ENCODE results near the gene ATP8A1.
"Not testable (repeated sequence)": the region's sequence is repeated elsewhere in the genome, so short reads cannot be mapped to it uniquely, and the experiment has no call there.

Gene ATP8A1

DNA sequence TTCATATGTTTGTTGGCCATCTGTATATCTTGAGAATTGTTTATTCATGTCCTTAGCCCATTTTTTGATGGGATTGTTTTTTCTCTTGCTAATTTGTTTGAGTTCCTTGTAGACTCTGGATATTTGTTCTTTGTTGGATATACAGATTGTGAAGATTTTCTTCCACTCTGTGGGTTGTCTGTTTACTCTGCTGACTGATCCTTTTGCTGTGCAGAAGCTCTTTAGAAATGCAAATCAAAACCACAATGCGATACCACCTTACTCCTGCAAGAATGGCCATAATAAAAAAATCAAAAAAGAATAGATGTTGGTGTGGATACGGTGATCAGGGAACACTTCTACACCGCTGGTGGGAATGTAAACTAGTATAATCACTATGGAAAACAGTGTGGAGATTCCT lies 189.1 kb downstream of the ATP8A1 start:
- not testable (repeated sequence) for DNase-seq (ENCODE audit: low read depth)

DNA sequence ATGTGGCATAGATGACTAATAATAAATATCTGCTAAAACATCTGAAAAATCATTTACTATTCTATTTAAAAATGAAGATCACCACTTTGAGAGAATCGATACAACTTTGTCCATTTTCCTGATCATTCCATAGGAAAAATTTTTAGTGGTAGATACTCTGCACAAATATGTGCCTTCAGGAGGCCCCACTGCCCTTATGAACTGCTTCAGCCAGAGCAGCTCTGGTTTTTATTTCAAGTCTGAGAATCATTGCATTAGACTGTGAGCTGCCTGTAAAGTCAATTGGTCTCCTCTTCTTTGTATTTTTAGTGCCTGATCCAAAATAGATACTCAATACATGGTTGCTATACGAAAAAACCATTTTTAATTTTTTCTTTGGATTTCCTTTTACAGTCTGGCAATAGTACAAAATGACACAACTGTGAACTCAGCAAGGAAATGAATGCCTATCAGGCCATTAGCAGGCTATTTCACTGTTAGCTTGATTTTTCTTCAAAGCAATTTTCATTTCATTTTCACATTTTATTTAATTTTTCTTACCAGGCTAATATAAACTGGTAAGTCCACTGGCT lies 190.5 kb downstream of the ATP8A1 start:
- DNase-seq (ENCODE audit: low read depth): no peak

DNA sequence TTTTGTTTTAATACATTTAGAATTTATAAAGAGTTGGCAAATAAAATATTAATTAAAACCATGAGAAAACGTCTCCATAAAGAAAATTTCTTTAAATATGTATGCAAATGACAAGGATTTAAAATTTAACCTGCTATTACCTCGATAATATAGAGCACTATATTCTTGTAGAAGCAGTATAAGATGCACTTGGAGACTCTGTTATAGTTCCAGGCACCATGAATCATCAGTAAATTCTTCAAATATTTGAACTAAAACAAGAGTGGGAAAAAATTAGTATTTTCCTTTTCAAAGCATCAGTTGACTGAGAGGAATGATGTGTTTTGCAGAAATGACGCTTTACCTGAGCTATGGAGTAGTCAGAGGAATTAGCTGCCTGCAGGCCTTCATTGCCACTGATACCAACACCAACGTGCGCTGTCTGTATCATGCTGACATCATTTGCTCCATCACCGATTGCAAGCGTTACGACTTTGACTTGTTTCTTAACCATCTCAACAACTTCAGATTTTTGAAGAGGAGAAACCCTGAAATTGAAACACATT lies 192.3 kb downstream of the ATP8A1 start:
- DNase-seq (ENCODE audit: low read depth): no peak

DNA sequence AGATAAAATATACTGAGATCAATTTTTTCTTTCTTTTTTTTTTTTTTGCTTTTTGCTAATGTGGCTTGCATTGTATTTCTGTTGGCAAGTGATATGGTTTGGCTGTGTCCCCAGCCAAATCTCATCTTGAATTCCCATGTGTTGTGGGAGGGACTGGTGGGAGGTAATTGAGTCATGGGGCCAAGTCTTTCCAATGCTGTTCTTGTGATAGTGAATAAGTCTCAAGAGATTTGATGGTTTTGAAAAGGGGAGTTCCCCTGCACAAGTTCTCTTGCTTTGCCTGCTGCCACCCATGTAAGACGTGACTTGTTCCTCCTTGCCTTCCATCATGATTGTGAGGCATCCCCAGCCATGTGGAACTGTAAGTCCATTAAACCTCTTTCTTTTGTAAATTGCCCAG lies 195.7 kb downstream of the ATP8A1 start:
- not testable (repeated sequence) for DNase-seq (ENCODE audit: low read depth)

DNA sequence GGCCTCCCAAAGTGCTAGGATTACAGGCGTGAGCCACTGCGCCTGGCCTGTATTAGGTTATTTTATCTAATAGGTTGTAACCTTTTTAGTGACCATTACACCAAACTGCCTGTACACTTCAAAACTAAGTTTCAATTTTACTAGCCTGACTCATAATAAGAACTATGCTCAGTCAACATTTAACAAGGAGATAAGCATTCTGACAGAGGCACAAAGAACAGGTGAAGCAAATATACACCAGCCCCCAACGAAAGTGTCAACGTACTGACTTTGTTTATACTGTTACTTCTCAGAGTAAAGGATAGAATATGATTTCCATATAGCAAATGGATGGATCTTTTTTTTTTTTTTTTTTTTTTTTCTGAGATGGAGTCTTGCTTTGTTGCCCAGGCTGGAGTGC lies 196.9 kb downstream of the ATP8A1 start:
- DNase-seq (ENCODE audit: low read depth): no peak

DNA sequence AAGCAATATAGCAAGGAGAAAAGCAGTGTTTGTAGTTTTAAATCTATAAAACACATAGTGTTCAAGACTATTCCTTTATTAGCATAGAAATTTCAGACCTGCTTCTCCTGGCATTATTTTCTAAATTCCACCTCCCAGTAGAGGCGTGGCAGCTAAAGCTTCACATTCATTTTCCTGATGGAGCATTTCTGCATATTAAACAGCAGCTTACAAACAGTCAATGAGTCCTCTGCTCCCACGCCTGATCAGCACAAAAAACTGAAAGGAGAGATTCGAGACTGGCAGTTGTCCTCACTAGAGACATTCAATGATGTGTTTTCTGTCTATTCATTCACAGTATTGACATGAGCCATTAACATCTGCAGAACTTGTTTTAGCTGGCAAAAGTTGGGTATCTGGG lies 198.2 kb downstream of the ATP8A1 start:
- no peak for DNase-seq (ENCODE audit: low read depth)

DNA sequence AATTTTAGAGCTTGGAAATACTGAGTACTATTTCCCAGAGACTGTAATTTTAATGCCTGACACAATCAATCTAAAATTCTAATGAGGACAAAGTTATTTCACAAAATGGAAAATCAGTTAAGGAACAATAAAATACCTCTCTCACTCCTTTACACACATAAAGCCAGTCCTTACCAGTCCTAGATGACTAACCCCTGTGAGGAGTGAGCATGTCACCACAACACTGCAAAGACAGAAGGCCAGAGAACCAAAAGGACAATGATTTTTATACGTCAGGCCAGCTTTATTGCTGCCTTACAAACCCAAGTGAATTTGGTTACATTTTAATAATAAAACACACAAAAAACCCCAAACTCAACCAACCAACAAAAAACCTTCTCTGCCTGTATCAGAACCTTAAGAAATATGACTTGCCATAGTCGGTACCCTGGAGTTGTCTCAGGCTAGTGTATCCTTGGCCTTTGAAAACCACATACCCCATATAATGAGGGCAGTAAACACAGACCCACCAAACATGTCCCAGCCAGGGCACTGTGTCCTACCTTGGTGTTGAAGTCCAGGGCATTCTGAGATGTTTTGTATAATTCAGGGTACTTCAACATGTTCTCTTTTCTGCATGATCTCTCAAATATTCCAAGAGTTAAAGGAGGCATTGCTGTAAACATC lies 202.0 kb downstream of the ATP8A1 start:
- no peak for DNase-seq (ENCODE audit: low read depth)

DNA sequence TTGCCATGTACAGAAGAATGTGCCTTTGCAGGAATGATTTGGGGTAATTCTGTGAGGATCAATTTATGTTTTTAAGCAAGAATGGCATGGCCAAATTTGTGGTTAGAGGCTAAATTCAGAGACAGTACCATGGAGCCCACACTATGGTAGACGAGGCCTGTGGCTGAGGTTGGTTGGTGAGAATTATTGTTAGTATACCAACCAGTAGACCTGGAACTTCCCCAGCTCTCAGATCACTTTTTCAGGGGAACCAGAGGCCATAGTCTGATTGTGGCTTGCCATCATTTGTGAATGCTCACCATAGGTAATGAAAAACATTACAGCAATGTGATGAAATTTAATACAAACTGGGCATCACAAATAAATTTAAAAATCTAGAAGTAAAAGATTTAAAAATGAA lies 203.3 kb downstream of the ATP8A1 start:
- DNase-seq (ENCODE audit: low read depth): no peak

DNA sequence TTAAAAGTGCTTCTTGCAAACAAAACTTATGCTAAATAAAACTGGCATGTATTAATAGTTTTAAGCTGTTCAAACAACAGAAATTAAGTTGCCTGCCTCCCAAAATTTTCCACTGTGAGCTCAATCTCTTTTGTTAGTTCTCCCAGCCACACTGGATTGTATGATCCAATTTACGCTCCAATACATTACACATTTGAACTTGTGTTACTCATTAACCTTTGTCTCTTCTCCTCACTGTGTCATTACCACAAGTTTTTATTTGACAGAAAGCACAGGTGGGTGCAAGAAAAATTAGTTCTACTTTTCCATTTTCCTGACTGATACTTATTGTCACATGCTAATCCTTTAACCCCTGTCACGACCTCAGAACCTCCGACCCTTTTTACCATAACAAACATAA lies 204.1 kb downstream of the ATP8A1 start:
- no peak for DNase-seq (ENCODE audit: low read depth)

DNA sequence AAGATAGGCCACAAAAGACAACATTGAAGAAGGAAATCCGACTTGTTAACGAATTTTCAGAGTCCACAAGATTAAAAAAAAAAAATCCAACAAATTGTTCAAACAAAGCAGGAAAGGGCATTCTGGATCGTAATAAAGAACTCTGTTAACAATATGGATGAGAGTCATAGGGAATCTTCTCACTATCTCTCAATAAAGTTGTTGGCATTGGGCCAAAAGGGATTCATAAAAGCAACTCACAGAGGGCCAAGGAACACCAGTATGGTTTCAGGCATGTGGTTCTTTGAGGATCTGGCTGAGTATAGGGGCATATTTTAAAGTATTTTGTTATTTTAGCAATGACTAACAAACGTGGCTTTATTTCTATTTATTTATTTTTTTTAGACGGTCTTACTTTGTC lies 210.1 kb downstream of the ATP8A1 start:
- no peak for DNase-seq (ENCODE audit: low read depth)

DNA sequence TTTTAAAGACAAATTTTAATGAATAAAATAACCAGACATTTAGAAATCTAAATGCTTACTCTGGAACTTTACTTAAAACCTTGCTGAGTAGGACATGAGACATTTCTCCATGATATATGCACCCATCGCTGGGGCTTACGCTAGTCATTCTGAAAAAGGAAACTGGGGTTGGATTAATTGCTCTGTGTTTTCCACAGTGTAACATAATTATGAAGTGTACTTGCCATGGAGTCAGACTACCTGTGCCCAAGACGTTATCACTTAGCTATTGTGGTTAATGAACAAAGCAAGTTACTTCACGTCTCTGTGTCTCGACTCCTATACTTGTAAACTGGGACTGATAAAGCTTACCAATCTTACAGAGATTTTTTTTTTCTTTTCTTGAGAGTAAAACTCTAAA lies 211.9 kb downstream of the ATP8A1 start:
- DNase-seq (ENCODE audit: low read depth): no peak

DNA sequence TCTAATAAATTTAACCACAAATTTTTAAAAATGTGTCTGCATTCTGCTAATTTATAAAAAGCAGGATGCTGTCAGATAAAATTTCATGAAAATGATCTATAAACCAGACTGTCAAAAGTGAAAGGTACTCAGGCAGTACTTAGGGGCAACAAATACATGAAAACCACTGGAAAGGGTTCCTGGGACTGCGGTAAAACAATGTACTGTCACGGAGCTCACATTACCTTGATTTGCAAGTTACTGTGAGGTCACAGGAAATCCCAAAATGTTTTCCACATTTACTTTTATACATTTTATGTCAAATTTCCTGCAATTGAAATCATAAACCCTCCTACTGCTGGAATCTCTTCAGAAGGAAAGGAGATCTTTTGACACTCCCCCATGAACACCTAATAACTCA lies 214.3 kb downstream of the ATP8A1 start:
- no peak for DNase-seq (ENCODE audit: low read depth)

DNA sequence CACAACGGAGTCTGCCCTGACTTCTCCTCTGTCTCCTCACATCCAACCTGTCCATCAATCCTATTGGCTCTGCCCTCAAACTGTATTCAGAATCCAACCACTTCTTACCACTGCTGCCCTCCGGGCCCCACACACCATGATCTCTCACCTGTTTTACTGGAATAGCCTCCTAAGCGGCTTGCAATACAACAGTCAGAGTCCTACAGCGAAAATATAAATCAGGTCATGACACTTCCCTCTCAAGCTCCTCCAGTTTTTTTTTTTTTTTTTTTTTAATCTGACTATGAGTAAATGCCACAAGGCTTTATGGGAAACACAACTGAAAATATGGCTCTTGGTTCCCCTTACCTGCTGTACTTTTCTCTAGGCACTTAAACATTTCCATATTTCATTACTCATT lies 216.8 kb downstream of the ATP8A1 start:
- DNase-seq (ENCODE audit: low read depth): no peak

DNA sequence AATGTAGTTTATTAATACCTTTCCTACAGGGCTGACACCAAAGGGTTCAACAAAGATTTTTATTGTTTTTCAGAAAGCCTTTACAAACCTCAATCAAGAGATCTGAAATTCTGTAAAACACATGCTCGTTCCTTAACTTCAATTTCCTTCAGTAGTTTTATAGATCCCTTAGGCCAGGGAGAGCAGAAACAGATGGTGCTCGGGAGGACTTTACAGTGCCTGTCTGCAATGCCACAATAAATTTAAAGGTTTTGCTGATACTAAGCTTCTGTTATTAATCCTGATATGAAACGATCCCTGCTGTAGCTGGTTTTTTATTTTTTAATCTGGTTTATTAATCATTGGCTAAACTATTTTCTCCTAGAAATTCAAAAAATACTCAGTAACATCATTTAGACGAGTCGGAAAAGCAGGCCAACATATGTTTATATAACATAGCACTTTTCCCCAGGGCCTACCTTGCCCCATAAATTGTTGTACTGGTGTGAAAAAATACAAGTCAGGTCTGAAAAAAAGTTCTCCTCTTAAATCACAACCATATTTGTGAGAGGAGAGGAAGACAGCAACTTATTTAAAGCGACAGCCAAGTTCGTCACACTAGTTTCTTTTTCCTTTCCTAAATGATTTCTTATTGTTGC lies 219.9 kb downstream of the ATP8A1 start:
- no peak for DNase-seq (ENCODE audit: low read depth)

DNA sequence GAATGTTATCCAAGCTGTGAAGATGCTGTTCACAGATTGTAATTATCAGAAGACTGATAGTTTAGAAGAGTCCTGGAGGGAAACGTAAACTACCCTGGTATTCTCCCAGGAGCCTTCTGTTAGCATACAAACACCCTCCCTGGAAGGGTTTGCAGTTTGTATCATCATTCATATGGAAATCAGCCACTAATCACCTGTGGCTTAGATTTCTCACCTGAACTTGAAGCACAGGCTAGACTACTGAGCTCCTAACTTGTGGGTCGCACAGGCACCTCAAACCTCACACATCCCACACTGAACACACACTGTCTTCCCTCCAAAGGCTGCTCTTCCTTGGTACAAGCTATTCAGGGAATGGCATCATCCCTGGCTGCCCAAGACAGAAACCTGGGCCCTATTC lies 228.9 kb downstream of the ATP8A1 start:
- DNase-seq (ENCODE audit: low read depth): no peak

DNA sequence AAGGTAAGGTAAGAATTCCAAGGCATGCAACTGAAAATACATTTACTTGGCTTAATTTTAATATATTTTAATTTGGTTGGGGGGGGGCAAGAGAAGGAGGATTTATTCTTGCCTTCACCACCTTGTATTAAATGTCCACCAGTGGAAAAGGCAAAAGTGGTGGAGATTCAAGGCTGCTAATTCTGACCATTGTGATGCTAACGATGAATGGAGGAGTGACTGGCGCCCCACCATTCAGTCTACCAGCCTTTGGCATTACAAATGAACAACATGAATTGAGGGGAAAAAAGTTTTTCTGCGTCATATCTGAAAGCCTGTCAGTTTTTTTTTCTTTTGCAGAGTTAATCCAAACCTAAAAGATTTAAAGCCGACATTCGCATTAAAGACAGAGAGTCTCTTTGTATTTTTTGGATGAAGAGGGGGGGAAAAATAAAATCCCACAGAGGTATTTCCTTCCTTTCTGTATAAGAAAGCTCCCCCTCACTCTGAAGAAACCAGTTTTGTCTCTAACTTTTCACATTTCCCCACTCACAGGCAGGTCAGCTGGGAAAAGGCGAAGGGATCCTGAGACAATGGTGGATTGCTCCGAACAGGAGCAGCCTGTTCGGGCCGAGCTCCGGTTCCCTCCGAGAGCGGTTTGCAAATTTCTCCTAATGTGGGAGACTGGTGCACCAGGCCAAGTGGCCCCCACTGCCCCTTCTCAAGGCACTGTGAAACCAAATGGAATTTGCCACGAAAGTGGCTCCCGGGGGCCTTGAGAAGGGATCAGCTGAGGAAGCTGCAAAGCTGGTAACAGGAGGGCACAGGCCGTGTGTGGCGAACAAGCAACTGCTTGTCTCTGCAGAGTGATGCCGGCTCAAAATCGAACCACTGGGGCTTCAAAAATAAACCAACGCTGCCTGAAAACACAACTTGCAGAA lies 231.5 kb downstream of the ATP8A1 start:
- DNase-seq (ENCODE audit: low read depth): no peak

DNA sequence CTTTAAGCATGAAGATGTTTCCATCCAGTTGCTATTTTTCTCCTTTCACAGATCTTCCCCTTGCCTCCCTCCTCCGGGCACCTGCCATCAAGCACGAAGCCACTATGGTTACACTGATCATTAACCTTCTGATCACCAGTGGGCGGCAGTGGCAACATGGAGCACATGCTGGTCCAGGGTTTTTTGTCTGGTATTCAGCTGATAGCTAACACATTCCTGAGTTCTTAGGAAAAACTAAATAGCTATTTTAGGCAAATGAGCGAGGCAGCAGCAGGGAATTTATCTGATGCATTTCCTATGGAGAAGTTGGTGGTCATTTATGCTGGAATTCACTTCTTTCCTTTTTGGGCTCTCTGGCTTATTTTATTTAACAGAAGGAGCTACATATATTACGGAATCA lies 236.8 kb downstream of the ATP8A1 start:
- no peak for DNase-seq (ENCODE audit: low read depth)

DNA sequence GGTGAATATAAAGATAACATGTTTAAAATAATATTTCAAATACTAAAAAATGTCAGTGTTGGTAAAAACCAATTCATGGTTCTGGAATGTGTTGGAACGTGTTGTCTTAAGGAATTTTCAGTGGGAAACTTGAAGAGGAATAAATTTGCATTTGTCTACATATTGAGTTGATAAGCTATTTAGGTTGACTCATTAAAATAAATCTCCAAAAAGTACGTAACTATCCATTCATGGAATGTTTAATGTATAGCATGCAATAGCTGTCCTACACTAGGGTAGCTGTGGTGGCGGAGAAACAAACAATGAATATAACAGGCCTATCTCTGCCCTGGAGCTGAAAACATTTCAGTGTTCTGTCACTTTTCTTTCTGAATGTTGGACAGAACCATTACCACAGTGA lies 239.4 kb downstream of the ATP8A1 start:
- DNase-seq (ENCODE audit: low read depth): no peak

DNA sequence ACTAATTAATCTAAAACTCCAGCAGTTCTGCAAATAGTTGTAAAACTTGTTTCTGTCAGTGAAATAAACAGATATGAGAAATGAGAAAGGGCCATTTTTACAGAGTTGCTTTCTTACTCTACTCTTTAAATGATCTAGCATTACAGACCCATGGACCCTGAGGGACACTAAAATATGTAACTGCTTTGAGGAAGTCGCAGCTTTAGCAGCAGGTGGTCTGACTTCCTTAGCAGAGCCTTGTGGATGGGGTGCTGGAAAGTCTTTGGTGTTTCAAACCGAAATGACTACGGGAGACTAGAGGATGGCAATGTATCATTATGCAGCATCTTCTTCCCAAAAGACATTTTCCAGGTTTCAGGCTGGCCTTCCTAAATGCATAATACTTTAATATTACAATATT lies 240.9 kb downstream of the ATP8A1 start:
- no peak for DNase-seq (ENCODE audit: low read depth)

DNA sequence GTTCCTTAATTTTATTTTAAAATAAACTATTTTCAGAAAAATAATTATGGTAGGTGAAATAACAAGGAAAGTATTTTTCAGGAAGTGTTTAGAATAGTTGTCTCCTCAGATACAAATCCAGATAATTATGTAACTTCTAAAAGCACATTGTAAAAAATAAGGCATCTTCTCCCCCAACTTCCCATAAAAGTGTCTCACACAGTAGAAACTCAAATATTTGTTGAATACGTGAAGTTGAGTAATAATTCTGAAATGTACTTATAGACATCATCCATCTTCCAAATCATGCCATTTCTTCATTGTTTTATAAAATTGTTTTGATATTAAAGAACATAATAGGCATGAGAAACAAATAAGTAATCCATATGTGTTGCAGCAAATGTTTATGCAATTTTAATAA lies 241.6 kb downstream of the ATP8A1 start:
- DNase-seq (ENCODE audit: low read depth): no peak

DNA sequence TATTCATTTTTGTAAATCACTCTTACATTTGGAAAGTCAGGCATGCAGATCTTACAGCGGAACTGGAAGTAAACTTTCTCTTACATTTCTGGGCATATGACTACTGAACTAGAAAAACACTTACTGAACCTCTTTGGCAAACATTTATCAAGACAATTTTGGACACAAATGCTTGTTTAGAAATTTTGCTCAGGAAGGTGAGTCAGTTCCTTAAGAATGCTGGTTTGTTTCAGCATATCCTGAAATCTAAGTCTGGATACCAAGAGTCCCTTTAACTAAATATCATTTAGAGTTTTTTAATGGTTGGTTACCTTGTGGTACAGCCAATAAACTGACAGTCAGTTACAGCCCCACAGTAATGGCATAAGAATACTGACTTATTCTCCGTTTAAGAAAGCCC lies 244.7 kb downstream of the ATP8A1 start:
- no peak for DNase-seq (ENCODE audit: low read depth)

DNA sequence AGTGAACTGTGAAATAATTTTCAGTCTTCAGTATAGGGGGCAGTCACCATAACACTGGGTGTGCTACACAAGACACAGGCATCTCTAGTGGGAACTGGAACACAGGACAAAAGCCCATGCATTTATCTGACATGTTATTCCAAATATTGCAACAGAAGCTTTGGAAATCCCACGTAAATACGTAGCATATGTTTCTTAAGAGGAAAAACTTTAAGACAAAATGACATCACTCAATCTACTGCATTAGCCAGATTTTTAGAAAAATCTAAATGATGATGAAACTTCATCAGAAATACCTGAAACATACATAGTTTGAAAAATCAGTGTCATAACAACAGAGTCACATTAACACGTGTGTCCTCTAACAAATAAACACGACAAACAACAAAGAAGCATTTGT lies 245.1 kb downstream of the ATP8A1 start:
- no peak for DNase-seq (ENCODE audit: low read depth)

DNA sequence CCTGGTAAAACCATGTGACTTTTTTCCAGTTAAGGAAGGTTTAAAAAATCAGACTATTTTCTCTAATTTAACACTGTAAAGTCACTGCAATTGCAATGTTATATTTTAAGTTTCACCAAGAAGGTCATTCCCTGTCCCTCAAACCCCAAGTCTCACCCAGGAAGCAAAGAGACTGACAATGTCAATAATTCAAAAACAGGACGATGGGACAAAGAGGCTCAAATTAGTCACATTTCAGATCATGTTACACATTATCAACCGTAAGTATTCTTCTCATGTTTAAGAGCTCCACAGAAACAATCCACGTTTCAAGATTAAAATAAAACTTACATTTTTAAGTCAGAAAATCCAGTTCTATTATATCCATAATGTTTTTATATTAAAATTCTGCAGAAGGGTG lies 246.5 kb downstream of the ATP8A1 start:
- DNase-seq (ENCODE audit: low read depth): no peak
